H1 (cell line): ENCODE measurements around the gene PTPRT. TPM values are rescaled to one million over a fixed set of nuclear protein-coding genes. Genes with fewer than 3 reads are reported as not detected.

ENCODE experiments used
- CTCF ChIA-PET: fragments of 300-600 bp; sonication (Branson Sonifier 250); formaldehyde crosslinking; loops from one replicate; lab custom pipeline; 2021; ENCODE audit not compliant: partially characterized antibody; lab: Charles Lee
- POLR2A ChIA-PET: fragments of 300-600 bp; sonication (Branson Sonifier 250); formaldehyde crosslinking; loops from one replicate; lab custom pipeline; 2021; ENCODE audit warnings: inconsistent platforms; ENCODE audit not compliant: partially characterized antibody; lab: Charles Lee
- DNase-seq, 2 experiments: peaks; one replicate each; pipeline versions ENCODE4 v3.0.0 to v3.0.0-alpha.2; 2010 to 2022; ENCODE audit warnings: low spot score in 2 of 2, low read depth in 1 of 2, mixed read lengths in 1 of 2
- FAIRE-seq: peaks from 2 replicates; lab custom pipeline; 2011; peaks lifted over from hg19 to GRCh38; lab: Jason Lieb, UNC
- H2AFZ ChIP-seq: 2 replicates; pipeline ENCODE4 v1.8.1; 2012; ENCODE audit warnings: low read length, inconsistent platforms
- H2AK5ac ChIP-seq: 2 replicates; pipeline ENCODE4 v1.6.1; 2013; ENCODE audit warnings: low read depth, low read length
- H2BK120ac ChIP-seq: replicated peaks from 2 replicates; pipeline ENCODE3; 2013; ENCODE audit warnings: low read depth, low read length, inconsistent platforms
- H2BK12ac ChIP-seq: 2 replicates; pipeline ENCODE4 v1.6.1; 2013; ENCODE audit warnings: low read depth, low read length
- H2BK15ac ChIP-seq: 2 replicates; pipeline ENCODE4 v1.6.1; 2013; ENCODE audit warnings: low read length
- H2BK20ac ChIP-seq: 2 replicates; pipeline ENCODE4 v1.6.1; 2013; ENCODE audit warnings: low read length
- H2BK5ac ChIP-seq: 2 replicates; pipeline ENCODE4 v1.6.1; 2013; ENCODE audit warnings: low read depth, low read length
- H3K14ac ChIP-seq: 2 replicates; pipeline ENCODE4 v1.6.1; 2013; ENCODE audit warnings: inconsistent platforms; ENCODE audit not compliant: insufficient read length
- H3K18ac ChIP-seq: 2 replicates; pipeline ENCODE4 v1.6.1; 2013; ENCODE audit warnings: low read length; ENCODE audit errors: extremely low read depth
- H3K23ac ChIP-seq: 2 replicates; pipeline ENCODE4 v1.6.1; 2013; ENCODE audit warnings: inconsistent platforms; ENCODE audit not compliant: insufficient read length
- H3K23me2 ChIP-seq: 2 replicates; pipeline ENCODE4 v1.6.1; 2013; ENCODE audit warnings: low read depth, low read length
- H3K27ac ChIP-seq: 2 replicates; pipeline ENCODE4 v1.6.1; 2011; ENCODE audit warnings: low read depth, low read length, inconsistent platforms
- H3K27me3 ChIP-seq, 4 experiments: replicated peaks in 1 of 4; 1 replicate in 1 of 4; 2 replicates in 3 of 4; pipeline versions ENCODE4 v1.6.1 to v1.8.1; 2011 to 2013; ENCODE audit warnings: low read length in 3 of 4, mild to moderate bottlenecking in 3 of 4, inconsistent platforms in 2 of 4, mixed read lengths in 2 of 4, moderate library complexity in 1 of 4; ENCODE audit not compliant: control insufficient read depth in 3 of 4, insufficient read depth in 3 of 4; ENCODE audit errors: extremely low read depth in 1 of 4
- H3K36me3 ChIP-seq, 4 experiments: 2 replicates each; pipeline versions ENCODE4 v1.6.1 to v1.8.1; 2011 to 2013; ENCODE audit warnings: mild to moderate bottlenecking in 4 of 4, low read length in 3 of 4, moderate library complexity in 2 of 4, control low read depth in 1 of 4, inconsistent platforms in 1 of 4; ENCODE audit not compliant: insufficient read depth in 4 of 4, control insufficient read depth in 2 of 4
- H3K4ac ChIP-seq: replicated peaks from 2 replicates; pipeline ENCODE3; 2013; ENCODE audit warnings: low read length, low read depth, mixed read lengths, inconsistent platforms; ENCODE audit not compliant: insufficient read length
- H3K4me1 ChIP-seq, 4 experiments: replicated peaks in 1 of 4; 1 replicate in 1 of 4; 2 replicates in 3 of 4; pipeline versions ENCODE4 v1.6.1 to v1.8.1; 2011 to 2013; ENCODE audit warnings: low read length in 3 of 4, inconsistent platforms in 2 of 4, mixed read lengths in 1 of 4; ENCODE audit not compliant: insufficient read depth in 4 of 4, control insufficient read depth in 3 of 4
- H3K4me2 ChIP-seq, 2 experiments: 2 replicates each; pipeline versions ENCODE4 v1.6.1 to v1.8.1; 2011 to 2013; ENCODE audit warnings: low read depth in 2 of 2, low read length in 2 of 2, control low read depth in 1 of 2, inconsistent platforms in 1 of 2, mild to moderate bottlenecking in 1 of 2; ENCODE audit not compliant: insufficient read depth in 1 of 2
- H3K4me3 ChIP-seq, 4 experiments: fragments of 200-600, 300-600 bp in 1 of 4; sonication (generic), shearing (Covaris generic), sonication (Bioruptor Twin) in 1 of 4; 2 replicates each; pipeline versions ENCODE4 v1.5.1 to v1.8.1; 2011 to 2016; ENCODE audit warnings: low read length in 4 of 4, low read depth in 3 of 4, control low read depth in 2 of 4, inconsistent platforms in 2 of 4, mild to moderate bottlenecking in 2 of 4, mixed read lengths in 1 of 4, moderate library complexity in 1 of 4; ENCODE audit not compliant: insufficient read depth in 2 of 4; ENCODE audit errors: extremely low read depth in 1 of 4
- H3K56ac ChIP-seq: replicated peaks from 2 replicates; pipeline ENCODE3; 2013; ENCODE audit warnings: low read depth, mild to moderate bottlenecking, mixed read lengths, low read length, inconsistent platforms; ENCODE audit not compliant: insufficient read length
- H3K79me1 ChIP-seq: 2 replicates; pipeline ENCODE4 v1.6.1; 2013; ENCODE audit warnings: low read depth, low read length, control low read depth
- H3K79me2 ChIP-seq, 2 experiments: 2 replicates each; pipeline versions ENCODE4 v1.6.1 to v1.8.1; 2012 to 2013; ENCODE audit warnings: low read length in 2 of 2, mild to moderate bottlenecking in 2 of 2, inconsistent platforms in 1 of 2; ENCODE audit not compliant: insufficient read depth in 2 of 2, control insufficient read depth in 1 of 2
- H3K9ac ChIP-seq, 4 experiments: replicated peaks in 1 of 4; 1 replicate in 1 of 4; 2 replicates in 3 of 4; pipeline versions ENCODE4 v1.6.1 to v1.8.1; 2011 to 2013; ENCODE audit warnings: low read depth in 3 of 4, low read length in 3 of 4, control low read depth in 2 of 4, mild to moderate bottlenecking in 2 of 4, moderate library complexity in 2 of 4, inconsistent platforms in 1 of 4; ENCODE audit errors: extremely low read depth in 1 of 4
- H3K9me3 ChIP-seq, 2 experiments: 2 replicates each; pipeline versions ENCODE4 v1.6.1 to v1.8.1; 2012 to 2013; ENCODE audit warnings: mild to moderate bottlenecking in 2 of 2, moderate library complexity in 2 of 2, control low read depth in 1 of 2, inconsistent platforms in 1 of 2, low read depth in 1 of 2, low read length in 1 of 2, mixed read lengths in 1 of 2; ENCODE audit not compliant: insufficient read depth in 2 of 2
- H4K20me1 ChIP-seq, 2 experiments: replicated peaks in 1 of 2; 2 replicates each; pipeline versions ENCODE3 to v1.8.1; 2011 to 2013; ENCODE audit warnings: inconsistent platforms in 2 of 2, low read length in 2 of 2, mild to moderate bottlenecking in 1 of 2; ENCODE audit not compliant: insufficient read depth in 2 of 2, control insufficient read depth in 1 of 2
- H4K5ac ChIP-seq: 2 replicates; pipeline ENCODE4 v1.6.1; 2013; ENCODE audit warnings: low read length, low read depth, mixed read lengths, inconsistent platforms; ENCODE audit not compliant: insufficient read length
- H4K8ac ChIP-seq: 2 replicates; pipeline ENCODE4 v1.8.0; 2013; ENCODE audit warnings: mild to moderate bottlenecking, moderate library complexity, low read length, inconsistent platforms; ENCODE audit not compliant: insufficient read depth; ENCODE audit errors: extremely low read depth
- H4K91ac ChIP-seq: replicated peaks from 2 replicates; pipeline ENCODE3; 2013; ENCODE audit warnings: low read length, mixed read lengths, inconsistent platforms; ENCODE audit not compliant: insufficient read length
- BRCA1 ChIP-seq: IDR thresholded peaks from 2 replicates; pipeline ENCODE4 v1.6.1; 2012; ENCODE audit warnings: low read depth, low read length, improper control_type of control experiment
- CBX5 ChIP-seq: fragments of 300-800, 300-1000 bp; sonication (generic); IDR thresholded peaks from 2 replicates; pipeline ENCODE4 v1.7.1; 2016; ENCODE audit warnings: antibody characterized with exemption, low read length, low read depth
- CHD2 ChIP-seq: IDR thresholded peaks from 2 replicates; pipeline ENCODE4 v1.6.1; 2012; ENCODE audit warnings: low read length, improper control_type of control experiment
- HDAC6 ChIP-seq: IDR thresholded peaks from one replicate; pipeline ENCODE4 v1.7.1; 2012; ENCODE audit warnings: low read depth, mild to moderate bottlenecking, inconsistent platforms, low read length, moderate library complexity
- JUND ChIP-seq: IDR thresholded peaks from 2 replicates; pipeline ENCODE4 v1.6.1; 2011; ENCODE audit warnings: mild to moderate bottlenecking, improper control_type of control experiment, low read length
- PHF8 ChIP-seq: fragments of 200-600 bp; sonication (generic); conservative IDR thresholded peaks from 2 replicates; pipeline ENCODE4 v1.7.1; 2012; ENCODE audit warnings: low read depth, mild to moderate bottlenecking, inconsistent platforms, low read length, moderate library complexity
- POLR2AphosphoS5 ChIP-seq: IDR thresholded peaks from 2 replicates; pipeline ENCODE4 v1.6.1; 2011; ENCODE audit warnings: low read depth, low read length
- POU5F1 ChIP-seq: IDR thresholded peaks from 2 replicates; pipeline ENCODE4 v1.6.1; 2011; ENCODE audit warnings: low read depth, mild to moderate bottlenecking, low read length, moderate library complexity
- RAD21 ChIP-seq, 2 experiments: IDR thresholded peaks in 1 of 2; conservative IDR thresholded peaks in 1 of 2; 2 replicates each; pipeline ENCODE4 v1.6.1; 2011; ENCODE audit warnings: low read depth in 2 of 2, low read length in 2 of 2, improper control_type of control experiment in 1 of 2, inconsistent platforms in 1 of 2, mild to moderate bottlenecking in 1 of 2, moderate library complexity in 1 of 2
- RFX5 ChIP-seq: IDR thresholded peaks from 2 replicates; pipeline ENCODE4 v1.6.1; 2011; ENCODE audit warnings: low read depth, low read length, improper control_type of control experiment, borderline replicate concordance
- SRF ChIP-seq: IDR thresholded peaks from 2 replicates; pipeline ENCODE4 v1.6.1; 2011; ENCODE audit warnings: mild to moderate bottlenecking, low read depth, low read length, moderate library complexity
- TBP ChIP-seq: IDR thresholded peaks from 2 replicates; pipeline ENCODE4 v1.6.1; 2011; ENCODE audit warnings: low read depth, low read length, improper control_type of control experiment
- WGBS, 2 experiments: shearing (Covaris generic) in 1 of 2; methylation state at CpG; one replicate each; pipeline versions ENCODE4 v1.1.6 to v1.1.7; 2013 to 2015; ENCODE audit warnings: low lambda C conversion rate in 2 of 2, mixed read lengths in 2 of 2, inconsistent platforms in 1 of 2, low coverage in 1 of 2, missing lambda C conversion rate in 1 of 2; ENCODE audit not compliant: insufficient replicate concordance in 2 of 2, insufficient coverage in 1 of 2, insufficient read length in 1 of 2; ENCODE audit errors: extremely low coverage in 1 of 2, missing lambda C conversion rate in 1 of 2; 5-methylcytosine and 5-hydroxymethylcytosine counted together
- polyA plus RNA-seq, 7 experiments: library from polyadenylated mRNA; depleted of rRNA in 3 of 7; stranded (reverse) in 5 of 7; unstranded in 2 of 7; fragments of >200 nt in 5 of 7; fragments of 200-250 nt in 2 of 7; gene quantifications; 1 replicate in 5 of 7; 2 replicates in 1 of 7; 4 replicates in 1 of 7; pipeline versions ENCODE4 v1.2.1 to v1.2.3, GENCODE V29; 2011 to 2013; ENCODE audit warnings: missing spikeins in 2 of 7, mixed read lengths in 2 of 7
- total RNA-seq: library from RNA; stranded (reverse); fragmentation: NEBNext Ultra II Directional; extraction: Animal tissue kit (Norgen Biotek cat#: 25700); gene quantifications from 2 replicates; pipeline ENCODE4 v1.2.1, GENCODE V29; 2021
- TF ChIP-seq, protein P1 (sequence below): IDR thresholded peaks from 2 replicates; pipeline ENCODE4 v1.6.1; 2012; ENCODE audit warnings: low read length, inconsistent platforms

Gene PTPRT
- total and polyA plus RNA-seq, 2 of the 8 experiments (the other 6 are each of a cell fraction or from before 2014, with no cell fraction given) = 0.33 to 1.8 TPM

- no peak overlapping the region for H3K9ac ChIP-seq
- H3K27ac ChIP-seq = no peak overlapping the region
- no peak for DNase-seq
- CTCF ChIA-PET = interaction anchor here (1.2 kb wide), 1 partner anchor 27 kb away, joined by 3 read pairs; no protein-coding TSS in a partner anchor
- H2BK12ac ChIP-seq = no peak overlapping the region; the same call in 1 of the 2 replicates
- no peaks in the 10 kb centered on the region for H3K79me2 ChIP-seq
- no peak overlapping the region for H3K14ac ChIP-seq
- H3K4me3 ChIP-seq = no peak overlapping the region
- H4K91ac ChIP-seq = no peak overlapping the region
- no peak for FAIRE-seq
- no peak overlapping the region for H3K18ac ChIP-seq
- no peaks in the 10 kb centered on the region for H3K27me3 ChIP-seq
- H2BK5ac ChIP-seq = no peak overlapping the region
- WGBS, 2 experiments = 89% methylated on average over 4 of the region's 4 CpGs; no CpG with 5 or more reads in 1 of the 2 experiments
- no peaks in the 10 kb centered on the region for H3K9me3 ChIP-seq
- no peak overlapping the region for H3K4me2 ChIP-seq
- no peak overlapping the region for H3K56ac ChIP-seq
- no peak overlapping the region for H2AFZ ChIP-seq
- H3K4ac ChIP-seq = no peak overlapping the region
- H4K20me1 ChIP-seq = no peaks in the 10 kb centered on the region
- no peaks in the 10 kb centered on the region for H3K23me2 ChIP-seq
- no peak overlapping the region for H2BK20ac ChIP-seq
- no peak overlapping the region for H2AK5ac ChIP-seq
- H4K8ac ChIP-seq = no peak overlapping the region
- no peaks in the 10 kb centered on the region for H3K79me1 ChIP-seq
- no peaks in the 10 kb centered on the region; a peak in 3 of 7 replicates for H3K4me1 ChIP-seq
- H4K5ac ChIP-seq = no peak overlapping the region
- H2BK120ac ChIP-seq = no peak overlapping the region
- H3K36me3 ChIP-seq = no peaks in the 10 kb centered on the region
- POLR2A ChIA-PET = no interaction called here
- no peak overlapping the region for H2BK15ac ChIP-seq
- H3K23ac ChIP-seq = no peak overlapping the region
- TF ChIP-seq TBP (no peak), RAD21 (IDR thresholded peaks at IDR 0.05 in 1 of 2, conservative IDR thresholded peaks at IDR 0.05 in 1 of 2; ENCODE audit: low read depth in 2 of 2, low read length in 2 of 2) (no peak), PHF8 (no peak), CHD2 (no peak), CBX5 (no peak), POU5F1 (no peak), BRCA1 (no peak), RFX5 (no peak), JUND (no peak), SRF (no peak), POLR2AphosphoS5 (no peak), HDAC6 (no peak)
- TF ChIP-seq, protein P1, sequence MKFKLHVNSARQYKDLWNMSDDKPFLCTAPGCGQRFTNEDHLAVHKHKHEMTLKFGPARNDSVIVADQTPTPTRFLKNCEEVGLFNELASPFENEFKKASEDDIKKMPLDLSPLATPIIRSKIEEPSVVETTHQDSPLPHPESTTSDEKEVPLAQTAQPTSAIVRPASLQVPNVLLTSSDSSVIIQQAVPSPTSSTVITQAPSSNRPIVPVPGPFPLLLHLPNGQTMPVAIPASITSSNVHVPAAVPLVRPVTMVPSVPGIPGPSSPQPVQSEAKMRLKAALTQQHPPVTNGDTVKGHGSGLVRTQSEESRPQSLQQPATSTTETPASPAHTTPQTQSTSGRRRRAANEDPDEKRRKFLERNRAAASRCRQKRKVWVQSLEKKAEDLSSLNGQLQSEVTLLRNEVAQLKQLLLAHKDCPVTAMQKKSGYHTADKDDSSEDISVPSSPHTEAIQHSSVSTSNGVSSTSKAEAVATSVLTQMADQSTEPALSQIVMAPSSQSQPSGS = no peak
These were observed 48.0 kb upstream of the PTPRT start for GRCh38 chr20:43237651-43238168.
